Middle frontal gyrus (tissue), 1 donor: ENCODE measurements around the gene GSTT2B.
"Not testable (repeated sequence)": the region's sequence is repeated elsewhere in the genome, so short reads cannot be mapped to it uniquely, and the experiment has no call there.

Source experiments
- DNase-seq: peaks from one replicate; pipeline ENCODE4 v3.0.0-alpha.2; 2015; ENCODE audit warnings: low spot score; ENCODE audit errors: extremely low spot score

Gene GSTT2B

DNA sequence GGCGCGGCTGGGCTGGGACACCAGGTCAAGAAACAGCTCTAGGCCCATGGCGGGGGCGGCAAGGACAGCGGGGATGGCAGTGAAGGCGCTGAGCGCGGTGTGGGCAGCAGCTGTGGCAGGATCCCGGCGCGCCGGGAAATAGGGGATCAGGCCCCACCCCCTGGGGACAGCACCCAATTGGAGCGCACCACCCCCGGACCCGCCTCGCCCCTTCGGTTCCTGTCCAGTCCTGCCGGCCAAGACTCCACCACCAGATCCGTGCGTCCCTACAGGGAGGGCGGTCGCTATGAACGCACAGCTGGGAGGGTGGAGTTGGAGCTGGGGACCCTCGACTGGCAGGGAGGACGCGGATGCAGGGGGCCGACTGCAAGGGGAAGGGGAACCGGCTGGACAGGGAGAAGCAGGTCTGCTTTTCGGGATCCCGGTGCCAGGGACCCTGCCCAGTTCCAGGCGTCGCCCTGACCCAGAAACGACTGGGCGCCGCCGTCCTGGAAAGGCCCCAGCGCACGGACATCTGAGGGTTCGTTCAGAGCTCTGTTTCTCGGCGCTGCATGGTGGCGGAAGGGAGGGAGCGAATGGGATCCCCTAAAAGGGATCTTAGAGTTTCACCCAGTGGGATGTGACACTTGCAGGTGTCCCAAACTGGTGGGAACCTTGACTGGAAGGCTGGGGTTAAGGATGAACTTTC is at the start of gene GSTT2B:
TSS of gene GSTT2B (minus strand) at position 112 of the 688 bp plus-strand sequence. CDS start at position 48, 64 bp downstream.
- DNase-seq, result not testable (repeated sequence)

DNA sequence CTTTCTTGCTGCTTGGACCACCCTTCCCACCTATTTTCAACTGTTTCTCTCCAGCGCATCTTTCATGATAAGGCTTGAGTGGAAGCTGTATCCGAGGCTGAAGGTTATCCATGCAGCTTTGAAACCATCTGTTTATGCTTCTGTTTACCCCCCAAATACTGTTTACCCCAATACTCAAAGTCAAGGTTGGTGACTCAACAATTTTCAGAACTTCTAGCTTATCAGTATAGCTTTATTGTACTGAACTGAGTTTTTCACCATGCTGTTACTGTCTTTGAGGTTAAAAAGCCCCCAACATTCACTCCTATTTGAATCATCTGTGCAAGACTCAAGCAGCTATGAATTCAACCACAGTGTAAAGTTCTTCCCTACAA is 49.0 kb upstream of the GSTT2B start:
- DNase-seq, result no peak

- DNase-seq, result no peak
These were observed 48.4 kb upstream of the GSTT2B start for GRCh38 chr22:24009227-24010017.

DNA sequence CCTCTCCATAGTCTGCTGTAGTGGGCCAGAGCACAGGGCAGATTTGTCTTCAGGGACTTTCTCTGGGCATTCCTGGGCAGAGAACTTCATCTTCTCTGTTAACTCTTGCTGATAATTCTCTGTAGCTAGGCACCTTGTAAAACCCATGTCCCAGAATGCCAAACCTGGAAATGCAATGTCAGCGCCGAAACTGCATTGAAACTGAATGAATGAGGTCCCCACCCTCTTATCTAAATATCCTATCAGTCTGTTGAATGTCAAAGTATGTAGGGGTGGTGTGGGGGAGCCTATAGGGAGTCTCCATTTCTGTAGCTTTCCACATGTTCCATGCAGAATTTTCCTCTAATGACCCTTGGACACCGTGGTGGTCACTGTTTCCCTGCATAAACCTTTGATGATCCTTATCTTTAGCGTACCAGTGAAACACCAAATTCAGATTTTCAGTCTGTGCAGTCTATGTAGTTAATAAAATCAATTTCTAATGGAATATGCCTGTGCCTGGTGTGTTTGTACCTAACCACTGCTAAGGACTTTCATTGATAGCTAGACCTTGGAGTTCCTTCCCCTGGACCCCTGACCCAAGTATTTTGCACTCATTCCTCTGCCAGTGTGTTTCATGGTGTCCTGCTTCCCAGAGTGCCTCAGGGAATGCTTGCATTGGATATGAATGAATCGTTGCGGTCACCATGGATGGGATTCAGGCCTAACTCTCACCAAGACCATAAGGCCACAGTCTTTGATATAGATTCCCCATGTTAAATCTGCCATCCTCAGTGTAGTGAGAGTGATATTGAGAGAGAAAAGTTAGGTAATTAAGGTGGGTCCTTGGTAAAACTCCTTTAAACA is 47.6 kb upstream of the GSTT2B start:
- DNase-seq, result no peak

DNA sequence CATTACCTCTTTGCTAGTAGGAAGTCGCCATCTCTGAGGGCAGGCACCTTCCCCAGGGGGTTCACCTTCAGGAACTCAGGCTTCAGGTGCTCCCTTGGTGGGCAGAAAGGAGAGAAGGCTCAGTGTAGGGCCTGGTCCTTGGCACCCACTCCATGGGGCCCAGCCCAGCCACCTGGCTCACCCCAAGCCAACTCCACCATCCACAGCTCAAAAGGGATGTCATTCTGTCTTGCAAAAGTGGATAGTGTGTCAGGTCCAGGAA is 47.0 kb upstream of the GSTT2B start:
- DNase-seq, result no peak

DNA sequence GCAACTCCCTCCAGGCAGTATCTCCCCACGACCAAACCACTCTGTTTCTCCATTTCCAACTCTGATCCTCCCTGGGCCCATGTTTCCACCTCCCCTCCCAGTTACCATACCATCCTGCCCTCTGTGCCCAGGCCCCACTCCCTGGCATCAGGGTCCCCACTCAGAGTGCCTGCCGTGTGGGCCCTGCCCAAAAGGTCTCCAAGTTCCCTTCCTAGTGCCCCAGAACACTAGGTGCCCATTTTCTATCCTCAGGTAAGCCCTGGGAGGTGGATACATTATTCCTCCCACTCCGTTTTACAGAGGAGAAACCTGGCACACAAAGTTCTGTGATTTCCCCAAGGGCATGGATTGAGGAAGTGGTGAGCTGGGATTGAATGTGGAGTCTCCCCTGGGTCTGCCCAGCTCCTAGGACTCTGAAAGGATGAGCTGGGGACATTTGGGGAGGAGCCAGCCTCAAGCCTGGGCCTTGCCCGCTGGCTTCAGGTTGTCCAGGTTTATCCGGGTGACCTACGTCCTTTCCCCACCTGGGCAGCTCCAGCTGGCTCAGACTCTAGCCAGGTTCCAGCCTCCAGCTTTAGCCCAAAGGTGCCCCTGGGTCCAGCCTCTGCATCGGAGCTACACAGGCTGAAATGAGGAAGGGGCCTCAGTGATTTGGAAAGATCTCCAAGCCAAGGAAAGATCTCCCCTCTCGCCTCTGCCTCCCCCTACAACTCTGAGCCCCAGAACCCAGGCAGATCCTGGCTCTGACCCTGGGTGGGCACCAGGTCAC is 46.4 kb upstream of the GSTT2B start:
- DNase-seq, result no peak

- no peak for DNase-seq
These were observed 45.9 kb upstream of the GSTT2B start for GRCh38 chr22:24006914-24007214.

DNA sequence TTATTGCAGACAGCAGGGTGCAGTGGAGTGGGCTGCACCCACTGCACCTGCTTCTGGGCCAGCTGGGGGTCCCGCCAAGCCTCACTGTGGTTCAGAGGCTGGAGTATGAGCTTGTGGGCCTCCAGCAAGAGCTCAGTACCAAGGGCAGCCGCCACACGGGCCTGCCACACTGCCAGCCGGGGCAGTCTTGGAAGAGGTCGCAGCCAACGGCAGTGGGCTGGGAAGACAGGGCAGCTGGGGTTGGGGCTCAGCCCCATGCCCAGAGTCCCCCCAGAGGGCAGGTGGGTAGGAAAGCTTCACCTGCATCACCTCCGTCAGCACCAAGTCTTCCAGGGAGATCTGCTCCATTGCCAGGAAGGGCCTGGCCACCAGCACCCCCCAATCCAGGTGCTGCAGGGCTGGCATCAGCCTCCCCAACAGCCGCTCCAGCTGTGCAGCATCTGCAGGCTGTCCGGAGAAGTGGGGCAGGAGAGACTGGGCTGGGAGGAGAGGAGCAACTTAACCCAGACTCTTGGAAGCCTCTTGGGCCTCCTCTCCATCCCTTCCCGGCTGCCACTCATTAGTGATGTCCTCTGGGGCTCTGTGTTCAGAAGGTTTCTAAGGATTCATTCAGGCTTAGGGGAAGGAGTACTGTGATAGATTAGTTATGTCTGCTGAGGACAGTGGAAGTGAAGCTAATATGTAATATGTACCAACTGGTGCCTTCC is 45.4 kb upstream of the GSTT2B start:
- no peak for DNase-seq

- no peak for DNase-seq
These were observed 44.2 kb upstream of the GSTT2B start, which contains the start of gene GSTT4 for GRCh38 chr22:24005201-24005600. Gene GSTT4 (minus strand): TSS chr22:24005453. CDS start chr22:24005356, 97 bp downstream.

- DNase-seq, result no peak
These were observed 42.9 kb upstream of the GSTT2B start for GRCh38 chr22:24003887-24004286.

GRCh38 chr22:24002851-24003250 is 41.9 kb upstream of the GSTT2B start:
- no peak for DNase-seq

DNA sequence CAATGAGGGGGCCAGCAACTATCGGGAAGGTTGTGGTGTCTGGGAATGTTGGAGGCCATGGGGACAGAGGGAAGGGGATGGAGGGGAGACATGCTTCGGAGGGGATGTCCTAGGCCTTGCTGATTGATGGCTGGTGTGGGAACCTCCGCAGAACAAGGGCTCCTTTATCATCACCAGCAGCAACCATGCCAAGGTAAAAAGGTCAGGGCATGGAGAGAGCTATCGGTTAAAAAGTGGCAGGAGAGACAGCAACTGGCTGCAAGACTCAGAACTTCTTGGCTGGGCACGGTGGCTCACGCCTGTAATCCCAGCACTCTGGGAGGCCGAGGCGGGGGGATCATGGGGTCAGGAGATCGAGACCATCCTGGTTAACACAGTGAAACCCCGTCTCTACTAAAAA is 41.3 kb upstream of the GSTT2B start:
- DNase-seq, result no peak

DNA sequence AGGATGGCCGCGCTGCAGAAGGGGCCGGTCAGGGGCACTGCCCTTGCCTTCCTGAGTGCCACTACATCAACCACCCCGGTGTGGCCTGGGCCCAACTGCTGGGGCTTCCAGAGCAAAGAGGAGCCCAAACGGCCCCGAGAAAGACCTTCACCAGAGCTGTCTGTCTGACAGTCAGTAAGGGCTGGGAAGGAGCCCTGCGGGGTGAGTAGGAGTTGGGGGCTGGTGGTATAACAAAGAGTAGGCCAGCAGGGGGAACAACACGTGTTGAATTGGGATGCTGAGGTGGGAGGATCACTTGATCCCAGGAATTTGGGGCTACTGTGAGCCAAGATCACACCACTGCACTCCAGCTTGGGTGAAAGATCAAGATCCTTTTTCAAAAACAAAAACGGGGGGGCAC is 40.3 kb upstream of the GSTT2B start:
- no peak for DNase-seq

GRCh38 chr22:23999779-24000178 is 38.8 kb upstream of the GSTT2B start:
- not testable (repeated sequence) for DNase-seq

DNA sequence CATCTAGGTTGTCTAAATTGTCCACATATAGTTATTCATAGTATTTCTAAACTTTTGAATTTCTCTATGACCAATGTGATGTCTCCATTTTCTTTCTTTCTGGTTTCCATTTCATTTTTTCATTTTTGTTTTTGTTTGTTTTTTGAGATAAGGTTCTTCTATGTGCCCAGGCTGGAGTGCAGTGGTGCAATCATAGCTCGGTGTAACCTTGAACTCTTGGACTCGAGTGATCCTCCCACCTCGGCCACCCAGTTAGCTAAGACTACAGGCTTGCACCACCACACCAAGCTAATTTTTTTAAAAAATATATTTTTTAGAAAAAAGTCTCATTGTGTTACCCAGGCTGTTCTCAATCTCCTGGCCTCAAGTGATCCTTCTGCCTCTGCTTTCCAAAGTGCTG is 36.1 kb upstream of the GSTT2B start:
- DNase-seq, result no peak

GRCh38 chr22:23993581-23994177 is 32.7 kb upstream of the GSTT2B start:
- DNase-seq, result not testable (repeated sequence)

DNA sequence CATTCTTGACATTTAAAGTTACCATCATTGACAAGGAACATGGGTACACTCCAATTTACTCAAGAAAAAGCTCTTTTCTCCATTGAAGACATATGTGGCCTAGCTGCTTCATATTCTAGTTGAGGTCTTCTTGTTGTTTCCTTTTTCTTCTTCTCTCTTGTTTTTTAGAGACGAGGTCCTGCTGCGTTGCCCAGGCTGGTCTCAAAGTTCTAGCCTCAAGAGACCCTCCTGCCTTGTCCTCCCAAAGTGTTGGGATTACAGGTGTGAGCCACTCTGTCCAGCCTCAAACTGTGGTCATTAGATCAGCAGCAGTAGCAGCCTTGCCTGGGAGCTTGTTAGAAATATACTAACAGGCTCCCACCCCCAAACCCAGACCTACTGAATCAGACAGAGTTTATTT is 32.1 kb upstream of the GSTT2B start:
- DNase-seq, result not testable (repeated sequence)

DNA sequence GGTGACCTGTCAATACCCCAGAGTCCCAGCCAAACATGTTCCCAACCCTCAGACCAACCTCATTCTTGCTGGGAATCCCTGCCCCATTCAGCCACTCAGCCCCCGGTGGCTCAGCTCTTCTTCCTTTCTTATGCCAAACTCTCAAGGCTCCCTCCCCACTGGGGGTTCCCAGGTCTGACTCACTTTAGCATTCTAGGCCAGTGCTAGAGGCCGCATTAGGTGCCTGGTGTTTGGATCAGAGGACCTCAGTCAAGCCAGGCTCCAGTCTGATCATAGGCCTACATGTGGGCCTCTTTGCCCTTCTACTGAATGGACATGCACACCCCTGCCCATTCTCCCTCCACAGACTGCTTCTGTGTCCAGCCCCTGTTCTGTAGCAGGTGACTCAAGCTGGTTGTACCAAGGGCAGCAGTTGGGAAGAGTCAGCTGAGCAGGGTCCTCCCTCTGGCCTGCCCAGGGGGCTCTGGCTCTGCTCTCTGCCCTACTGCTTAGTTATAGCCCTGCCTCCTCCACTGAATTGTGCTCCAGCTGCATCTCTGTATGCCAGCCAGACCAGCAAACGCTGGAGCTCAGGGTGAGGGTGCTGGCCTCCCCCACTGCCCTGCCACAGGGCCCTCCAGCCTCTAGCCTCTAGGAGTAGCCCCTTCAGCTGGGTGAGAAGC is 28.7 kb upstream of the GSTT2B start:
- not testable (repeated sequence) for DNase-seq

- DNase-seq, result not testable (repeated sequence)
These were observed 25.7 kb upstream of the GSTT2B start for GRCh38 chr22:23986538-23987178.
